ENCODE measurements around the gene M6PR.
A peak's percentile ranks its signal among the peaks of the same experiment; 100 is the strongest.
"Not testable (repeated sequence)": the region's sequence is repeated elsewhere in the genome, so short reads cannot be mapped to it uniquely, and the experiment has no call there.

M6PR gene

DNA sequence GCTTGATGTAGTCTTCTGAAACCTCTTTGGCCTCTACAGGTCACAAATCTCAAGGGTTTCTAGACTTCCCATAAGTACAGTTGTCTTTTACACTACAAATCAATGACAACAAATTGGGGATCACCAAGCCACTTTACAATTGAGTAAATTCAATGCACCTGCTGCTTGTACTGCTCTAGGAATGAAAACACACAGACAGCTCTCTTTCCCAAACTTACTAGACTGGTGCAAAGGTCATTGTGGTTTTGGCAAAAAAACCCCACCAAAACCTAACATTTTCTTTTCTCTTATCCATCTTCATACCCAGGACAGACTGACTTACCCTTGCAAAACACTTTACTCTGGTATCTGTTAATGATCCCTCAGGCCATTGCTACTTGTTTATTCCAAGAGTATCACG lies 2.7 kb downstream of the M6PR start:
- no peak overlapping the region for H3K9ac ChIP-seq
- H4K20me1 ChIP-seq (ENCODE audit: insufficient read depth): peaks cover 5% of the 10 kb centered on the region; the same call in 1 of the 2 replicates
- peaks cover 32% of the 10 kb centered on the region for H3K4me1 ChIP-seq (ENCODE audit: low read depth, poor library complexity, severe bottlenecking)
- H3K4me2 ChIP-seq: peak overlapping the region; percentile 78
- no peak overlapping the region for H3K4me3 ChIP-seq (IDR thresholded peaks at IDR 0.05; ENCODE audit: insufficient read depth, low read depth, low read length)
- no peak overlapping the region for H3K27ac ChIP-seq
- no peaks in the 10 kb centered on the region for H3K36me3 ChIP-seq (ENCODE audit: insufficient read depth)
- peaks cover 50% of the 10 kb centered on the region for H3K79me2 ChIP-seq (ENCODE audit: insufficient read depth, low read depth)
- no peak overlapping the region for H2AFZ ChIP-seq (ENCODE audit: low read depth)
- H3K27me3 ChIP-seq (ENCODE audit: insufficient read depth, low read depth): no peaks in the 10 kb centered on the region
- no peak for TF ChIP-seq CTCF (conservative IDR thresholded peaks at IDR 0.05; ENCODE audit: low read depth, low read length)

DNA sequence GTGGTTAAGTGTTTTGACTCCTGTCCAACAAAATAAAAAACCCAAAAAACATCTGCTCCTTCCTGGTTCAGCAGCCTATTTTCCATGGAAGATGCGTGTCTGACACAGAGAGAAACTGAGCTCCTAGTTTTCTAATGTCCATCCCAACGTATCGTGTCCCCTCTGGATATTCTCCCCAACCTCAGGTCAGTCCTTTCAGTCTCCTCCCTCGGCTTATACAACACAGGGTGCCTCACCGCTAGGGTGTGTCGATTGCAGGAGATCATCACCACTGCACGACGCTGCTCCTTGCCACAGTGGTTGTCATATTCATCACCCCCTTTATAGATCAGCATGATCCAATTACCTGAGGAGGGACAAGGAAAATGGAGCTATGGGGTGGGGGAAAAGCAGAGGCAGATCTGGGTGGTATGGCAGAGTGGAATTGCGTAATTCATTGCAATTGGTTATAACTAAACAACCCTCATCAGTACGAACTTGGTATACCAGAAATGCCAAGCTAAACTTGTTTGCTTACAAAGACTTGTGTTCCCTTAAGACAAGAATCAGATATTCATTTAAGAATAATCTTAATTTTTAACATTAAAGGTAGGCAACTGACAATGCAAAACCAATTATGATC lies 5.8 kb downstream of the M6PR start:
- Histone ChIP-seq H4K20me1 (ENCODE audit: insufficient read depth) (peaks cover 5% of the 10 kb centered on the region; the same call in 1 of the 2 replicates), H3K36me3 (ENCODE audit: insufficient read depth) (no peaks in the 10 kb centered on the region), H3K27ac (no peak overlapping the region)

GRCh38 chr12:8941691-8942478 lies 7.6 kb downstream of the M6PR start:
- TF ChIP-seq CTCF (conservative IDR thresholded peaks at IDR 0.05; ENCODE audit: low read depth, low read length): no peak
- Histone ChIP-seq H2AFZ (ENCODE audit: low read depth) (no peak overlapping the region), H3K4me2 (no peak overlapping the region), H3K4me1 (ENCODE audit: low read depth, poor library complexity, severe bottlenecking) (peaks cover 9% of the 10 kb centered on the region), H3K79me2 (ENCODE audit: insufficient read depth, low read depth) (peaks cover 25% of the 10 kb centered on the region), H3K9ac (no peak overlapping the region), H3K36me3 (ENCODE audit: insufficient read depth) (no peaks in the 10 kb centered on the region), H3K4me3 (IDR thresholded peaks at IDR 0.05; ENCODE audit: insufficient read depth, low read depth, low read length) (no peak overlapping the region), H4K20me1 (ENCODE audit: insufficient read depth) (no peaks in the 10 kb centered on the region), H3K27ac (no peak overlapping the region), H3K27me3 (ENCODE audit: insufficient read depth, low read depth) (no peaks in the 10 kb centered on the region)

More for the DNA sequence above, 5.8 kb downstream of the M6PR start:
- Histone ChIP-seq H3K79me2 (ENCODE audit: insufficient read depth, low read depth) (peaks cover 43% of the 10 kb centered on the region), H3K27me3 (ENCODE audit: insufficient read depth, low read depth) (no peaks in the 10 kb centered on the region), H2AFZ (ENCODE audit: low read depth) (no peak overlapping the region), H3K4me3 (IDR thresholded peaks at IDR 0.05; ENCODE audit: insufficient read depth, low read depth, low read length) (no peak overlapping the region), H3K9ac (no peak overlapping the region), H3K4me2 (no peak overlapping the region), H3K4me1 (ENCODE audit: low read depth, poor library complexity, severe bottlenecking) (peaks cover 24% of the 10 kb centered on the region)
- no peak for TF ChIP-seq CTCF (conservative IDR thresholded peaks at IDR 0.05; ENCODE audit: low read depth, low read length)

GRCh38 chr12:8937842-8938442 lies 11.5 kb downstream of the M6PR start:
- H2AFZ ChIP-seq (ENCODE audit: low read depth); H3K4me2 ChIP-seq; H3K9ac ChIP-seq; H3K27me3 ChIP-seq (ENCODE audit: insufficient read depth, low read depth); H3K4me3 ChIP-seq (IDR thresholded peaks at IDR 0.05; ENCODE audit: insufficient read depth, low read depth, low read length); H3K4me1 ChIP-seq (ENCODE audit: low read depth, poor library complexity, severe bottlenecking); H3K36me3 ChIP-seq (ENCODE audit: insufficient read depth); H4K20me1 ChIP-seq (ENCODE audit: insufficient read depth); H3K27ac ChIP-seq; H3K79me2 ChIP-seq (ENCODE audit: insufficient read depth, low read depth): not testable (repeated sequence)
